ENCODE measurements around the gene RTP2. TPM values are rescaled to one million over a fixed set of nuclear protein-coding genes. Genes with fewer than 3 reads are reported as not detected.

The RTP2 gene, protein sequence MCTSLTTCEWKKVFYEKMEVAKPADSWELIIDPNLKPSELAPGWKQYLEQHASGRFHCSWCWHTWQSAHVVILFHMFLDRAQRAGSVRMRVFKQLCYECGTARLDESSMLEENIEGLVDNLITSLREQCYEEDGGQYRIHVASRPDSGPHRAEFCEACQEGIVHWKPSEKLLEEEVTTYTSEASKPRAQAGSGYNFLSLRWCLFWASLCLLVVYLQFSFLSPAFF
- total RNA-seq = not detected in 2 replicates

DNA sequence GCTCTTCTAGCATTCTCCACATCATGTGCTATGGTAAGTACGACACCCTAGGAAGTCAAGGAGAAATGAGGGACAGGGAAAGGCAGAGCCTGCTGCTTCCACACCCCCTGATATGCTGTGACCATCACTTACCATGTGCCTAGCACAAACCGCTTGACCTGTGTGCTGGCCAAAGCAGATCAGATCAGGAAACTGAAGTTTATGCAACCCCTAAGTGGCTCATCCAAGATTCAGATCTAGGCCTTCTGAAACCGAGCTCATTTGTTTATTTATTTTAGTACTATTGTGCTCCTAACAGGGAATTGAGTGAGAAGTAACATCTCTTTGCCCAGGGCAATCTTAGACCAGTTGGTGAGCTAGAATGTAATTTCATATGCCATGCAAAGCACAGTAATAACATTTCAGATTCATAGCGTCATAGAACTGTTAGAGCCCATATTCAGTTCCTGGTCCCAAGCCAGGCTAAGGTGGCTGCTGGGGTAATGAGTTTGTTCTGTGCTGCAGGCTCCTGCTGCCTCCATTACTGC lies at the start of gene RTP2:
Gene RTP2 (minus strand): TSS at position 51 of the 527 bp plus-strand sequence. CDS start 429 bp downstream, outside the sequence.

DNA sequence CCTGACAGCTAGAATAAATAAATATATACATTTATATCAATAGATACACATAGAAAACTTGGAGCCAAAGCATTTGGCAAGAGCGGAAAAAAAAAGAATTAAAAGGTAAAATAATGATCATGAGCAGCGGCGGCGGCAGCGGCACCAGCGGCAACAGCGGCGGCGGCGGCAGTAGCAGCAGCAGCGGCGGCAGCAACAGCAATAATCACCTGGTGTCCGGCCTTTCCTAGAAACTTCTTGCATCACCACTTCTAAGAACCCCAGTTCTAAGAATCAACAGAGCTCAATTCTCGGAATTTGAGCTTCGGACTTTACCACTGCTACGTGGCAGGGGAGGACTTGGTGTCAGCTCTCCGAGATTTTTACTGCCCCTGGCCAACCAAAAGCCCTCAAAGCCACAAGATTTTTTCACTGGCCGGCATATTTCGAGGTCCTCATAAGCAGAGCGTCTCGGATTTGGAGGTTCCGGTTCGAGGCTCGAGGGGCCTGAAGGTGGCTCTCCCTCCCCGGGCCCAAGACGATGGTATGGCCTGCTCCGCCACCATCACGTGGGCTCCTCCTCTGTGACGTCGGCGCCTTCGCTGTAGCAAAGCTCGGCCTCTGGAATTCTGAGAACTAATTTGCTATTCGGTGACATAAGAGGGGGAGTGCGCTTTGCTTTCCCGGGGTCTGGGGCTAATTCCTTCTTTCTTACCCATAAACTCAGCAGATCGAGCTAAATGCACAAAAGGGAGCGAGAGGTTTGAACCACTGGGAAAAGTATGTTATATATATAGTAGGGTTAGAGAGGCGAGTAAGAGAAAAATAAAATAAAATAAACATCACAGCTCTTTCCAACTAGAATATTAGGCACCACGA lies 43.1 kb upstream of the RTP2 start, which contains the start of gene BCL6:
Gene BCL6 (minus strand): TSS at position 268 of the 858 bp plus-strand sequence. CDS start 11,775 bp downstream, outside the sequence.

DNA sequence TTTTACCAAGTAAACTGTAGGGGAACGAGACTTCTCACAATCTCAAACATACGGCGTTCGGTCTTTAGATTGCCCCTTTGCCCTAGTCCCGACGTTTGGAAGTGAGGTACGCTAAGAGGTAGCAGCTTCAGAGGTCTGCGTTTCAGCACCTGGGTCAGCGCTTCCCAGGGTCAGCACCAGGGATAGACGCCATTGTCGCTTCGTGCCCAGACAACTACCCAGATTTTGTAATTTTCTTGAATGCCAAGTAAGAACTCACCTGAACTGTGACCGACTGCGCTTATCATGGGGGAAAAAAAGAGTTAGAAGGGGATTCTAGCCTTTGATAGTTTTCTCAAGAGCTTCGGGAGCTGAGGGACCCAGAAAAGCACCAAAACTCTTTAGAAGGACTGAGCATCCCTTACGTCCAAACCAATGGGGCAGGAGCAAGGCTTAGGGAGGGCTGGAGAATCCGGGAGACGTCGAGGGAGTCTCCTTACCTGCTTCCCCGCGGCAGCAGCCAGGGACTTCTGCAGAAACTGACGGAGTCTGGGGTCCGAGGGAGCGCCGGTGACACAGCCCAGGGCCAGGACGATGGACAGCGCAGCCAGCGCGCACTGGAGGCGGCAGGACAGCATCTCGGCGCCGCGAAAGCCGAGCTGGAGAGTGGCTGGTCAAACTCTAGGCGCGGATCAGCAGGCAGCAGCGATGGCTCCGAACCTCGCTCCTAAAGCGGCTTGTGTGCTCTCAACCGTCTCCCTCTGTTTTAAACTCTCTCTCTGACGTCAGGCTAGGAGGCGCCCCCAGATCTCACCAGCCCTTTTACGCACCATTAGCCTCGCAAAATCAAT lies 32.5 kb downstream of the RTP2 start, which contains the start of gene SST:
Gene SST (minus strand): TSS at position 720 of the 830 bp plus-strand sequence. CDS start 103 bp downstream, at position 617.

Other genes starting within 250 kb of the RTP2 start
- not detected in 2 replicates for gene SST, start 32.2 kb downstream of the RTP2 start, total RNA-seq
- 7.8 and 9.8 TPM in 2 replicates for gene BCL6, start 42.9 kb upstream of the RTP2 start, total RNA-seq

Measured in placental epithelial cell (primary cell).